A673 (cell line): ENCODE measurements around the gene MBD5. TPM values are rescaled to one million over a fixed set of nuclear protein-coding genes. Genes with fewer than 3 reads are reported as not detected.

Experiments used
- BruUV-seq: library from RNA; stranded (reverse); fragments of 400-500 nt; replicated peaks from 2 replicates; lab custom pipeline; 2021; lab: Mats Ljungman, UMichigan
- CTCF ChIA-PET: fragments of 300-600 bp; sonication (Branson Sonifier 250); formaldehyde crosslinking; loops from one replicate; lab custom pipeline; 2022; ENCODE audit warnings: antibody characterized with exemption; lab: Charles Lee
- POLR2A ChIA-PET: fragments of 300-600 bp; sonication (Branson Sonifier 250); formaldehyde crosslinking; loops from one replicate; lab custom pipeline; 2022; ENCODE audit warnings: antibody characterized with exemption; ENCODE audit not compliant: low non-redundant PET; lab: Charles Lee
- DNase-seq: peaks from one replicate; pipeline ENCODE4 v3.0.0-alpha.2; 2015; ENCODE audit warnings: low spot score
- H3K27ac ChIP-seq: fragments of 200-600 bp; sonication (generic); 2 replicates; pipeline ENCODE4 v1.5.1; 2016; ENCODE audit warnings: mixed run types, low read depth, mild to moderate bottlenecking, mixed read lengths, antibody characterized with exemption, low read length; ENCODE audit not compliant: poor library complexity, severe bottlenecking
- H3K27me3 ChIP-seq: fragments of 200-600 bp; sonication (generic); replicated peaks from 2 replicates; pipeline ENCODE4 v1.6.1; 2017; ENCODE audit warnings: mixed run types, low read depth, mild to moderate bottlenecking, mixed read lengths, antibody characterized with exemption, low read length; ENCODE audit not compliant: insufficient read depth, poor library complexity
- H3K36me3 ChIP-seq: fragments of 200-600 bp; sonication (generic); 2 replicates; pipeline ENCODE4 v1.6.1; 2016; ENCODE audit warnings: mixed run types, mild to moderate bottlenecking, mixed read lengths, antibody characterized with exemption, low read length; ENCODE audit not compliant: insufficient read depth, poor library complexity, severe bottlenecking
- H3K4me1 ChIP-seq: fragments of 200-600 bp; sonication (generic); 2 replicates; pipeline ENCODE4 v1.6.1; 2017; ENCODE audit warnings: mixed run types, mild to moderate bottlenecking, mixed read lengths, antibody characterized with exemption, low read length; ENCODE audit not compliant: insufficient read depth, poor library complexity, severe bottlenecking
- H3K4me3 ChIP-seq: fragments of 200-600 bp; sonication (generic); 2 replicates; pipeline ENCODE4 v1.5.1; 2016; ENCODE audit warnings: low read depth, mixed run types, mild to moderate bottlenecking, mixed read lengths, low read length; ENCODE audit not compliant: poor library complexity, severe bottlenecking
- H3K9me3 ChIP-seq: fragments of 200-600 bp; sonication (generic); 2 replicates; pipeline ENCODE4 v1.6.1; 2016; ENCODE audit warnings: mixed run types, low read depth, mild to moderate bottlenecking, mixed read lengths, antibody characterized with exemption, low read length; ENCODE audit not compliant: poor library complexity, severe bottlenecking
- EZH2 ChIP-seq: fragments of 200-600 bp; sonication (generic); IDR thresholded peaks from 2 replicates; pipeline ENCODE4 v1.6.1; 2017; ENCODE audit warnings: borderline replicate concordance, low read depth, mild to moderate bottlenecking, mixed read lengths, antibody characterized with exemption, low read length; ENCODE audit not compliant: poor library complexity, severe bottlenecking
- intact Hi-C: fragments of 100-400 bp; cut with micrococcal nuclease; formaldehyde crosslinking; loops from one replicate; pipeline ENCODE4 v1.10.0; 2022; ENCODE audit not compliant: unreplicated experiment
- total RNA-seq: library from RNA; stranded (reverse); gene quantifications from 2 replicates; pipeline ENCODE4 v1.2.3, GENCODE V29; 2021
- TF ChIP-seq, protein P1 (sequence below): fragments of 300-800, 200-600 bp; sonication (generic); conservative IDR thresholded peaks from 2 replicates; pipeline ENCODE4 v1.5.1; 2017; ENCODE audit warnings: low read depth, mild to moderate bottlenecking, antibody characterized with exemption, low read length, moderate library complexity, mixed read lengths

The MBD5 gene
- total RNA-seq, 1 experiment from 2014 or later: 32.4 TPM

DNA sequence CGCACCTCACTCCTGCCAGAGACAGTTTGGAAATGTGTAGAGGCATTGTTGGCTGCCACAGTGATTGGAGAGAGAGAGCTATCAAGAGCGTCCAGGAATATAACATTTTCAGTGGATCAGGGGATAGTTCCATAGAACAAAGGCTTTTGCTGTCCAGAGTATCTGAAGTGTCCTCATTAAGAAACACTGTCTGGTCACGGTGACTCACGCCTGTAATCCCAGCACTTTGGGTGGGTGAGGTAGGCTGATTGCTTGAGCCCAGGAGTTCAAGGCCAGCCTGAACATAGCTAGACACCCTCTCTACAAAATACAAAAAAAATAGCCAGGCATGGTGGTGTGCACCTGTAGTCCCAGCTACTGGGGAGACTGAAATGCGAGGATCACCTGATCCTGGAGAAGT is 231.1 kb downstream of the MBD5 start:
- H3K27ac ChIP-seq: no peak overlapping the region
- DNase-seq: no peak
- no peaks in the 10 kb centered on the region for H3K4me1 ChIP-seq
- no TSS peak for BruUV-seq
- intact Hi-C loops: no loop called here
- H3K27me3 ChIP-seq: no peaks in the 10 kb centered on the region
- no peaks in the 10 kb centered on the region for H3K36me3 ChIP-seq
- TF ChIP-seq, protein P1, sequence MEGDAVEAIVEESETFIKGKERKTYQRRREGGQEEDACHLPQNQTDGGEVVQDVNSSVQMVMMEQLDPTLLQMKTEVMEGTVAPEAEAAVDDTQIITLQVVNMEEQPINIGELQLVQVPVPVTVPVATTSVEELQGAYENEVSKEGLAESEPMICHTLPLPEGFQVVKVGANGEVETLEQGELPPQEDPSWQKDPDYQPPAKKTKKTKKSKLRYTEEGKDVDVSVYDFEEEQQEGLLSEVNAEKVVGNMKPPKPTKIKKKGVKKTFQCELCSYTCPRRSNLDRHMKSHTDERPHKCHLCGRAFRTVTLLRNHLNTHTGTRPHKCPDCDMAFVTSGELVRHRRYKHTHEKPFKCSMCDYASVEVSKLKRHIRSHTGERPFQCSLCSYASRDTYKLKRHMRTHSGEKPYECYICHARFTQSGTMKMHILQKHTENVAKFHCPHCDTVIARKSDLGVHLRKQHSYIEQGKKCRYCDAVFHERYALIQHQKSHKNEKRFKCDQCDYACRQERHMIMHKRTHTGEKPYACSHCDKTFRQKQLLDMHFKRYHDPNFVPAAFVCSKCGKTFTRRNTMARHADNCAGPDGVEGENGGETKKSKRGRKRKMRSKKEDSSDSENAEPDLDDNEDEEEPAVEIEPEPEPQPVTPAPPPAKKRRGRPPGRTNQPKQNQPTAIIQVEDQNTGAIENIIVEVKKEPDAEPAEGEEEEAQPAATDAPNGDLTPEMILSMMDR: no peak
- TF ChIP-seq EZH2: no peak
- no peak overlapping the region for H3K4me3 ChIP-seq
- CTCF ChIA-PET: no interaction called here
- POLR2A ChIA-PET: no interaction called here
- H3K9me3 ChIP-seq: peaks cover 9% of the 10 kb centered on the region

DNA sequence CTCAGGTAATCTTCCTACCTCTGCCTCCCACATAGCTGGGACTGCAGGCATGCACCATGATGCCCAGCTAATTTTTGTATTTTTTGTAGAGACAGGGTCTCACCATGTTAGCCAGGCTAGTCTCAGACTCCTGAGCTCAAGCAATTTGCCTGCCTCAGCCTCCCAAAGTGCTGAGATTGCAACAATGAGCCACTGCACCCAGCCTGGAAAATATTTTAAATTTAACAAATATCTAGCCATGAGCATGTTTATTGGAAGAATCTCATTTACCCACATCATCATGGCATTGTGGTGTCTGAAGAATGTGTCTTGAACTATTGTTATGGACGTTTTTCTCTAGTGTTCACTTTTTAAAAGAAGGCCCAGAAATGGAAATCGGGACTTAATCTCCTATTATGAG is 231.8 kb downstream of the MBD5 start:
- Histone ChIP-seq H3K9me3 (peaks cover 9% of the 10 kb centered on the region), H3K27me3 (no peaks in the 10 kb centered on the region), H3K4me3 (no peak overlapping the region), H3K27ac (no peak overlapping the region), H3K36me3 (no peaks in the 10 kb centered on the region), H3K4me1 (no peaks in the 10 kb centered on the region)
- POLR2A ChIA-PET: no interaction called here
- CTCF ChIA-PET: no interaction called here
- intact Hi-C loops: no loop called here
- DNase-seq: no peak
- TF ChIP-seq, protein P1: no peak
- no peak for TF ChIP-seq EZH2
- BruUV-seq: no TSS peak

DNA sequence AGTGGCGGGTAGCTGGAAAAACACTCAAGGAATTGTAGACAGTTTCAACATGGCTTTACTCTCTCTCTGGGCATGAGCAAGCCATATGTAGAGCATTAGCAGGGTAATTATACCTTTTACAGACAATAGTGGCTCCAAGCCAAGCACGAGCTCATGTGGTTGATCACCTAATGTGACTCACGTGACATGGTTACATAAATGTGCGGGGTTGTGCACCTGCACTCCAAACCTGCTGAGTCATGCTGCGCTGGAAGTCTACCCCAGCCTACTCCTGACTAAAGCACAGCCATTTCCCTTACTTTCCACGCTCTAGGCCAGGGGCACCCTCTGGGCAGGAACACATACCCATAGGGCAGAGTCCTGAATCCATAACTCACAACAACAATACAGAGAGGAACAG is 232.8 kb downstream of the MBD5 start:
- no TSS peak for BruUV-seq
- no peak for TF ChIP-seq EZH2
- TF ChIP-seq, protein P1: no peak
- H3K27ac ChIP-seq: no peak overlapping the region
- no peak overlapping the region for H3K4me3 ChIP-seq
- CTCF ChIA-PET: no interaction called here
- H3K36me3 ChIP-seq: no peaks in the 10 kb centered on the region
- no peaks in the 10 kb centered on the region for H3K4me1 ChIP-seq
- no peaks in the 10 kb centered on the region for H3K27me3 ChIP-seq
- H3K9me3 ChIP-seq: peaks cover 9% of the 10 kb centered on the region
- DNase-seq: peak; percentile 4
- intact Hi-C loops: no loop called here
- POLR2A ChIA-PET: no interaction called here
